DOHH2 (cell line): ENCODE data around the gene SMCO4.
"Not testable (repeated sequence)": the region's sequence is repeated elsewhere in the genome, so short reads cannot be mapped to it uniquely, and the experiment has no call there.

ENCODE experiments used
- H3F3A ChIP-seq: fragments of 200-600 bp; sonication (generic), shearing (Covaris generic); 2 replicates; pipeline ENCODE4 v1.6.0; 2016; ENCODE audit warnings: antibody characterized with exemption, mild to moderate bottlenecking; ENCODE audit not compliant: control insufficient read depth, insufficient read depth
- H3K27ac ChIP-seq: fragments of 200-600 bp; sonication (generic); 2 replicates; pipeline ENCODE4 v1.5.1; 2014; ENCODE audit warnings: low read depth, mild to moderate bottlenecking, low read length, moderate library complexity
- H3K27me3 ChIP-seq: fragments of 200-600 bp; sonication (generic); 2 replicates; pipeline ENCODE4 v1.6.1; 2014; ENCODE audit warnings: mild to moderate bottlenecking, low read length, mixed read lengths; ENCODE audit not compliant: control insufficient read depth
- H3K36me3 ChIP-seq: fragments of 200-600 bp; sonication (generic); 2 replicates; pipeline ENCODE4 v1.6.1; 2014; ENCODE audit warnings: mild to moderate bottlenecking, low read length, moderate library complexity, mixed read lengths; ENCODE audit not compliant: control insufficient read depth
- H3K4me1 ChIP-seq: fragments of 200-600 bp; sonication (generic); 2 replicates; pipeline ENCODE4 v1.6.1; 2014; ENCODE audit warnings: mild to moderate bottlenecking, low read length, mixed read lengths; ENCODE audit not compliant: control insufficient read depth
- H3K4me2 ChIP-seq: fragments of 200-600 bp; sonication (generic); 2 replicates; pipeline ENCODE4 v1.6.0; 2014; ENCODE audit warnings: mild to moderate bottlenecking, low read length, moderate library complexity
- H3K4me3 ChIP-seq: fragments of 200-600 bp; sonication (generic); 2 replicates; pipeline ENCODE4 v1.5.1; 2014; ENCODE audit warnings: mild to moderate bottlenecking, low read length, mixed read lengths
- H3K79me2 ChIP-seq: fragments of 200-600 bp; sonication (generic); 2 replicates; pipeline ENCODE4 v1.6.1; 2014; ENCODE audit warnings: mild to moderate bottlenecking, low read length, mixed read lengths; ENCODE audit not compliant: control insufficient read depth
- H3K9me2 ChIP-seq: fragments of 200-600 bp; sonication (generic); replicated peaks from 2 replicates; pipeline ENCODE4 v1.6.1; 2014; ENCODE audit warnings: mild to moderate bottlenecking, low read length, mixed read lengths; ENCODE audit not compliant: control insufficient read depth
- H3K9me3 ChIP-seq: fragments of 200-600 bp; sonication (generic); 2 replicates; pipeline ENCODE4 v1.6.1; 2014; ENCODE audit warnings: antibody characterized with exemption, low read length, mixed read lengths; ENCODE audit not compliant: control insufficient read depth, insufficient read depth
- H4K20me1 ChIP-seq: fragments of 200-600 bp; sonication (generic); 2 replicates; pipeline ENCODE4 v1.6.0; 2014; ENCODE audit warnings: low read depth, mild to moderate bottlenecking, antibody characterized with exemption, low read length, moderate library complexity; ENCODE audit not compliant: control insufficient read depth, insufficient read depth
- CTCF ChIP-seq: fragments of 200-600 bp; sonication (generic); IDR thresholded peaks from one replicate; pipeline ENCODE4 v1.5.1; 2014; ENCODE audit warnings: antibody characterized with exemption, mild to moderate bottlenecking, low read depth, low read length; ENCODE audit not compliant: poor library complexity, severe bottlenecking
- EZH2phosphoT487 ChIP-seq: fragments of 200-600 bp; sonication (generic); IDR thresholded peaks from 2 replicates; pipeline ENCODE4 v1.6.1; 2017; ENCODE audit warnings: borderline replicate concordance, mild to moderate bottlenecking, antibody characterized with exemption, low read length, moderate library complexity, mixed read lengths

Gene SMCO4

GRCh38 chr11:93579187-93579751 is 36.1 kb upstream of the SMCO4 start:
- H3K79me2 ChIP-seq, result no peaks in the 10 kb centered on the region
- no peaks in the 10 kb centered on the region for H3F3A ChIP-seq
- no peaks in the 10 kb centered on the region for H4K20me1 ChIP-seq
- peaks cover 2% of the 10 kb centered on the region; the same call in 1 of the 2 replicates for H3K27me3 ChIP-seq
- H3K9me2 ChIP-seq, result no peaks in the 10 kb centered on the region
- H3K4me2 ChIP-seq, result no peak overlapping the region
- H3K27ac ChIP-seq, result no peak overlapping the region
- no peak overlapping the region for H3K4me3 ChIP-seq
- no peaks in the 10 kb centered on the region for H3K36me3 ChIP-seq
- H3K9me3 ChIP-seq, result no peaks in the 10 kb centered on the region
- TF ChIP-seq EZH2phosphoT487 (no peak), CTCF (no peak)
- no peaks in the 10 kb centered on the region for H3K4me1 ChIP-seq

GRCh38 chr11:93577286-93577685 is 34.1 kb upstream of the SMCO4 start:
- Histone ChIP-seq H3K27ac (no peak overlapping the region), H3K9me2 (no peaks in the 10 kb centered on the region), H3K27me3 (peaks cover 2% of the 10 kb centered on the region; the same call in 1 of the 2 replicates), H3K4me1 (no peaks in the 10 kb centered on the region), H3K4me2 (no peak overlapping the region), H3K79me2 (no peaks in the 10 kb centered on the region), H3K36me3 (no peaks in the 10 kb centered on the region), H3F3A (no peaks in the 10 kb centered on the region), H3K9me3 (no peaks in the 10 kb centered on the region), H4K20me1 (no peaks in the 10 kb centered on the region), H3K4me3 (no peak overlapping the region)
- TF ChIP-seq CTCF (no peak), EZH2phosphoT487 (no peak)

- H3K27me3 ChIP-seq, H3K9me3 ChIP-seq, H3F3A ChIP-seq, H3K4me2 ChIP-seq, H3K9me2 ChIP-seq, H3K27ac ChIP-seq, H3K4me1 ChIP-seq, H3K79me2 ChIP-seq, H3K36me3 ChIP-seq, H3K4me3 ChIP-seq, H4K20me1 ChIP-seq: not testable (repeated sequence)
These were observed 33.7 kb upstream of the SMCO4 start for GRCh38 chr11:93576870-93577269.

- no peaks in the 10 kb centered on the region for H3K9me2 ChIP-seq
- no peak for TF ChIP-seq EZH2phosphoT487
- TF ChIP-seq CTCF, result no peak
- no peaks in the 10 kb centered on the region for H3K9me3 ChIP-seq
- no peaks in the 10 kb centered on the region for H3K36me3 ChIP-seq
- H3K4me2 ChIP-seq, result no peak overlapping the region
- H3K4me3 ChIP-seq, result no peak overlapping the region
- H3K4me1 ChIP-seq, result no peaks in the 10 kb centered on the region
- H3K27me3 ChIP-seq, result peaks cover 4% of the 10 kb centered on the region
- H3F3A ChIP-seq, result no peaks in the 10 kb centered on the region
- H3K27ac ChIP-seq, result no peak overlapping the region
- H3K79me2 ChIP-seq, result no peaks in the 10 kb centered on the region
- H4K20me1 ChIP-seq, result no peaks in the 10 kb centered on the region
These were observed 31.5 kb upstream of the SMCO4 start for GRCh38 chr11:93574638-93575220.
